T-helper 1 cell treated with Interleukin-12 subunit alpha and Interleukin-12 subunit beta and Interleukin-4 antibody, amounts not matched to agents 30 μg/mL and 1 μg/mL, for 36 hours (primary cell): ENCODE measurements around the gene IAH1.

Source experiments
- H3K27ac Mint-ChIP-seq: one replicate; pipeline ENCODE4 v1.8.0; 2021; ENCODE audit warnings: mild to moderate bottlenecking, mixed read lengths
- H3K27me3 Mint-ChIP-seq: one replicate; pipeline ENCODE4 v1.8.0; 2021; ENCODE audit warnings: low read depth, mixed read lengths
- H3K36me3 Mint-ChIP-seq: one replicate; pipeline ENCODE4 v1.8.0; 2021; ENCODE audit warnings: low read depth, mixed read lengths
- H3K4me1 Mint-ChIP-seq: one replicate; pipeline ENCODE4 v1.8.0; 2021; ENCODE audit warnings: low read depth, mixed read lengths
- H3K4me3 Mint-ChIP-seq: one replicate; pipeline ENCODE4 v1.8.0; 2021; ENCODE audit warnings: mild to moderate bottlenecking, moderate library complexity, mixed read lengths
- H3K9me3 Mint-ChIP-seq: one replicate; pipeline ENCODE4 v1.8.0; 2021; ENCODE audit warnings: mixed read lengths

IAH1 gene

GRCh38 chr2:9527995-9528787, 53.8 kb downstream of the IAH1 start:
- peaks cover 37% of the 10 kb centered on the region for H3K36me3 Mint-ChIP-seq
- no peak overlapping the region for H3K4me3 Mint-ChIP-seq
- H3K4me1 Mint-ChIP-seq, result peaks cover 2% of the 10 kb centered on the region
- no peaks in the 10 kb centered on the region for H3K27me3 Mint-ChIP-seq
- H3K27ac Mint-ChIP-seq, result no peak overlapping the region
- H3K9me3 Mint-ChIP-seq, result no peaks in the 10 kb centered on the region

DNA sequence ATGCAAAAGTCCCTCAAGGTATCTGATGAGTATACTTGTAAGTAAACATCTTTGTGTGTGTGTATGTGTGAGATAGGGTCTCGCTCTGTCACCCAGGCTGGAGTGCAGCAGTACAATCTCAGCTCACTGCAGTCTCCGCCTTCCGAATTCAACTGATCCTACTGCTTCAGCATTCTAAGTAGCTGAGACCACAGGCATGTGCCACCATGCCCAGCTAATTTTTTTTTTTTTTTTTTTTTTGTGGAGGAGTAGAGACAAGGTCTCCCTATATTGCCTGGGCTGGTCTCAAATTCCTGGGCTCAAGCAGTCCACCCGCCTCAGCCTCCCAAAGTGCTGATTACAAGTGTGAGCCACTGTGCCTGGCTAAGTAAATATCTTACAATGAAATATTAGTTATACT, 58.1 kb downstream of the IAH1 start:
- peaks cover 31% of the 10 kb centered on the region for H3K36me3 Mint-ChIP-seq
- no peak overlapping the region for H3K4me3 Mint-ChIP-seq
- no peak overlapping the region for H3K27ac Mint-ChIP-seq
- H3K27me3 Mint-ChIP-seq, result no peaks in the 10 kb centered on the region
- peaks cover 7% of the 10 kb centered on the region for H3K4me1 Mint-ChIP-seq
- no peaks in the 10 kb centered on the region for H3K9me3 Mint-ChIP-seq

DNA sequence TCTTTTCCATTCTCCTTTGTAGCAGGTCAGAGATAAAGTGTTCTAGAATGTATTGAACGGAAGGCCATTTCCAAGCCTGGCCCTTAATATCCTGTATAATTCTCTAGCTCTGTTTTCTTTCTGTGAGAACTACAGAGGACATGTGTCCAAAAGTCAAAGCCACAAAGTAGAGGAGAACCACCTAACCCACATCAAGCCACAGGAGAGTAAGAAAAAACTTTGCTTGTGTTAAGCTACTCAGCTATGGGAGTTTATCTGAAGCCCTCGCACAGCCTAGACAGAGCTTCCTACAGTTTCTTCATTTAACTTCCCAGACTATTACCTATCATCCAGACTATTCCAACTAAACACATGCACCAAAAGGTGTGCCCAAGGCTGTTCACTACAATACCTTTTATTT, 59.3 kb downstream of the IAH1 start:
- Mint-ChIP-seq H3K9me3 (no peaks in the 10 kb centered on the region), H3K4me3 (no peak overlapping the region), H3K27me3 (no peaks in the 10 kb centered on the region), H3K4me1 (peaks cover 12% of the 10 kb centered on the region), H3K27ac (no peak overlapping the region), H3K36me3 (peaks cover 24% of the 10 kb centered on the region)

DNA sequence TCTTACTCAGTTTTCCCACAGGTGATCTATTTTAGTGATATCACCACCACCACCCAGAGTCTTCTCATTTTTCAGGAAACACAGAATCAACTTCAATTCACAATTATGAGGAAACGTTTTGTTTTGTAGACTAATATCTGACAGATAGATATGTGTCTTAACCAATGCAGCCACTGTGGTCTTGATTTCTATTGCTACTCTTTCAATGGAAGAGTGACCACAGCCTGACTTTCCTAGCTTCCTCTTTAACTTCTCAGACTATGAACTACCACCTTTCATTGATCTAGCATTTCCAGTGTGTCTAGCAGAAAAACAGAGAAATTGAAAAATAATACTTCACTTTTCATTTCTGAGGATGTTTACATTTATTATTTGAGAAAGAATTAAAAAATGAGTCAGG, 60.8 kb downstream of the IAH1 start:
- Mint-ChIP-seq H3K9me3 (no peaks in the 10 kb centered on the region), H3K36me3 (peaks cover 20% of the 10 kb centered on the region), H3K27me3 (no peaks in the 10 kb centered on the region), H3K4me1 (peaks cover 16% of the 10 kb centered on the region), H3K4me3 (no peak overlapping the region), H3K27ac (no peak overlapping the region)

- no peaks in the 10 kb centered on the region for H3K9me3 Mint-ChIP-seq
- peaks cover 21% of the 10 kb centered on the region for H3K36me3 Mint-ChIP-seq
- H3K27ac Mint-ChIP-seq, result no peak overlapping the region
- H3K4me1 Mint-ChIP-seq, result peaks cover 17% of the 10 kb centered on the region
- H3K27me3 Mint-ChIP-seq, result no peaks in the 10 kb centered on the region
- no peak overlapping the region for H3K4me3 Mint-ChIP-seq
These were observed 62.2 kb downstream of the IAH1 start for GRCh38 chr2:9536504-9536903.

GRCh38 chr2:9538000-9538507, 63.7 kb downstream of the IAH1 start:
- Mint-ChIP-seq H3K4me3 (no peak overlapping the region), H3K4me1 (peaks cover 17% of the 10 kb centered on the region)

More at GRCh38 chr2:9538000-9538507, 63.7 kb downstream of the IAH1 start:
- no peaks in the 10 kb centered on the region for H3K27me3 Mint-ChIP-seq
- H3K9me3 Mint-ChIP-seq, result no peaks in the 10 kb centered on the region
- peaks cover 21% of the 10 kb centered on the region for H3K36me3 Mint-ChIP-seq
- no peak overlapping the region for H3K27ac Mint-ChIP-seq
